GM12878 (cell line): ENCODE measurements around the gene SEMA3B. TPM values are rescaled to one million over a fixed set of nuclear protein-coding genes. Genes with fewer than 3 reads are reported as not detected.

Source experiments
- ATAC-seq: fragments of 200-7000 bp; cut with Tn5 transposase; 3 replicates; pipeline ENCODE4 v1.9.1; 2020; ENCODE audit warnings: mild to moderate bottlenecking, moderate library complexity
- BruUV-seq: library from RNA; stranded (reverse); fragments of 400-500 nt; replicated peaks from 2 replicates; lab custom pipeline; 2021; lab: Mats Ljungman, UMichigan
- CTCF ChIA-PET: fragments of 300-600 bp; sonication (Branson Sonifier 250); formaldehyde crosslinking; extraction: SDS; loops from one replicate; lab custom pipeline; 2021; ENCODE audit warnings: inconsistent platforms; lab: Yijun Ruan, JAX
- POLR2A ChIA-PET: fragments of 350-600 bp; formaldehyde crosslinking; extraction: SDS; loops from one replicate; lab custom pipeline; 2021; ENCODE audit warnings: inconsistent platforms; lab: Charles Lee
- RAD21 ChIA-PET: fragments of 300-600 bp; sonication (Branson Sonifier 250); formaldehyde crosslinking; loops from one replicate; lab custom pipeline; 2023; ENCODE audit warnings: antibody characterized with exemption; ENCODE audit not compliant: unreplicated experiment; lab: Charles Lee
- SMC1A ChIA-PET: fragments of 300-600 bp; sonication (Branson Sonifier 250); formaldehyde crosslinking; loops from one replicate; lab custom pipeline; 2023; ENCODE audit not compliant: unreplicated experiment, uncharacterized antibody; lab: Charles Lee
- DNase-seq: peaks from one replicate; pipeline ENCODE4 v3.0.0-alpha.2; 2011; ENCODE audit warnings: low read depth, low spot score
- FAIRE-seq: peaks from 3 replicates; lab custom pipeline; 2011; peaks lifted over from hg19 to GRCh38; lab: Jason Lieb, UNC
- H2AFZ ChIP-seq: 2 replicates; pipeline ENCODE4 v1.6.0; 2011; ENCODE audit warnings: low read depth, low read length, control low read depth; ENCODE audit not compliant: control insufficient read depth
- H3K27ac ChIP-seq: 2 replicates; pipeline ENCODE4 v1.5.1; 2011; ENCODE audit warnings: control low read depth; ENCODE audit not compliant: control insufficient read depth, insufficient read depth
- H3K27me3 ChIP-seq, 2 experiments: replicated peaks in 1 of 2; 2 replicates each; pipeline versions ENCODE4 v1.6.0 to v1.6.1; 2011; ENCODE audit warnings: low read length in 1 of 2; ENCODE audit not compliant: control insufficient read depth in 2 of 2, insufficient read depth in 2 of 2
- H3K36me3 ChIP-seq, 2 experiments: 2 replicates each; pipeline ENCODE4 v1.5.1; 2011; ENCODE audit warnings: low read length in 1 of 2; ENCODE audit not compliant: control insufficient read depth in 2 of 2, insufficient read depth in 2 of 2
- H3K4me1 ChIP-seq: 2 replicates; pipeline ENCODE4 v1.6.1; 2011; ENCODE audit warnings: mild to moderate bottlenecking, low read length, moderate library complexity, mixed read lengths; ENCODE audit not compliant: control insufficient read depth, insufficient read depth
- H3K4me2 ChIP-seq: 2 replicates; pipeline ENCODE4 v1.6.0; 2011; ENCODE audit warnings: control low read depth; ENCODE audit not compliant: control insufficient read depth, insufficient read depth
- H3K4me3 ChIP-seq: fragments of 200-600 bp; sonication (generic); 2 replicates; pipeline ENCODE4 v1.5.1; 2016
- H3K79me2 ChIP-seq: 2 replicates; pipeline ENCODE4 v1.6.0; 2011; ENCODE audit warnings: low read length; ENCODE audit not compliant: control insufficient read depth, insufficient read depth
- H3K9ac ChIP-seq: 2 replicates; pipeline ENCODE4 v1.8.0; 2011; ENCODE audit warnings: low read length, control low read depth, mixed read lengths; ENCODE audit not compliant: control insufficient read depth, insufficient read depth
- H3K9me3 ChIP-seq: replicated peaks from 3 replicates; pipeline ENCODE4 v1.5.1; 2011; ENCODE audit warnings: mild to moderate bottlenecking, low read length; ENCODE audit not compliant: control insufficient read depth, insufficient read depth
- H4K20me1 ChIP-seq: 2 replicates; pipeline ENCODE4 v1.6.0; 2011; ENCODE audit not compliant: control insufficient read depth, insufficient read depth
- ATF3 ChIP-seq: IDR thresholded peaks from 2 replicates; pipeline ENCODE4 v1.6.1; 2011; ENCODE audit warnings: low read depth, mild to moderate bottlenecking, low read length, moderate library complexity, borderline replicate concordance; ENCODE audit errors: extremely low read depth
- CHD1 ChIP-seq: IDR thresholded peaks from 2 replicates; pipeline ENCODE4 v1.6.1; 2012; ENCODE audit warnings: low read depth, low read length, improper control_type of control experiment
- DPF2 ChIP-seq: fragments of 450-650 bp; IDR thresholded peaks from 2 replicates; pipeline ENCODE4 v1.6.1; 2017; ENCODE audit warnings: mild to moderate bottlenecking
- HCFC1 ChIP-seq: fragments of 150-350 bp; IDR thresholded peaks from 2 replicates; pipeline ENCODE4 v1.6.1; 2014; ENCODE audit warnings: low read length
- MTA2 ChIP-seq: fragments of 450-650 bp; IDR thresholded peaks from 2 replicates; pipeline ENCODE4 v1.6.1; 2016; ENCODE audit warnings: low read depth, mild to moderate bottlenecking, moderate library complexity
- POLR2AphosphoS2 ChIP-seq: IDR thresholded peaks from 2 replicates; pipeline ENCODE4 v1.6.1; 2011; ENCODE audit warnings: low read depth, mild to moderate bottlenecking, low read length, improper control_type of control experiment, moderate library complexity
- PRDM15 ChIP-seq: fragments of 450-650 bp; formaldehyde crosslinking; IDR thresholded peaks from 2 replicates; pipeline ENCODE4 v1.4.0; 2020; ENCODE audit warnings: mild to moderate bottlenecking, moderate library complexity
- SMARCA5 ChIP-seq: fragments of 450-650 bp; IDR thresholded peaks from 2 replicates; pipeline ENCODE4 v1.6.1; 2017; ENCODE audit warnings: mild to moderate bottlenecking
- SPI1 ChIP-seq: IDR thresholded peaks from 2 replicates; pipeline ENCODE4 v1.6.1; 2011; ENCODE audit warnings: low read depth, mild to moderate bottlenecking, low read length, moderate library complexity, borderline replicate concordance; ENCODE audit not compliant: insufficient read depth
- YY1 ChIP-seq: IDR thresholded peaks from 2 replicates; pipeline ENCODE4 v1.6.1; 2011; ENCODE audit warnings: low read depth, mild to moderate bottlenecking, low read length
- WGBS: methylation state at CpG from one replicate; pipeline ENCODE4 v1.1.6; 2016; ENCODE audit warnings: low lambda C conversion rate; ENCODE audit not compliant: insufficient replicate concordance, insufficient coverage; ENCODE audit errors: missing lambda C conversion rate; 5-methylcytosine and 5-hydroxymethylcytosine counted together
- in situ Hi-C: fragments of 300-500 bp; cut with MboI; formaldehyde crosslinking; loops from 9 replicates; pipeline ENCODE4 v1.14.3; 2018; ENCODE audit warnings: mixed read lengths
- intact Hi-C: fragments of 100-400 bp; cut with micrococcal nuclease; formaldehyde crosslinking; loops from one replicate; pipeline ENCODE4 v1.14.2; 2022; ENCODE audit not compliant: unreplicated experiment
- polyA plus RNA-seq, 11 experiments: library from polyadenylated mRNA; depleted of rRNA in 4 of 11; unstranded in 6 of 11; stranded (reverse) in 5 of 11; fragments of >200 nt; fragmentation: Nextera tagmentation in 4 of 11; fragmentation: Illumina TruSeq in 1 of 11; extraction: Ambion mirVana in 4 of 11; extraction: Trizol in 1 of 11; gene quantifications; 1 replicate in 1 of 11; 2 replicates in 10 of 11; pipeline versions ENCODE4 v1.2.1 to v1.2.3, GENCODE V29; 2011 to 2016; ENCODE audit warnings: inconsistent platforms in 2 of 11, missing spikeins in 2 of 11, low read depth in 1 of 11
- total RNA-seq, 4 experiments: library from RNA; depleted of rRNA in 3 of 4; stranded (reverse); fragments of >200 nt in 3 of 4; fragmentation: Illumina TruSeq in 1 of 4; extraction: Trizol in 1 of 4; gene quantifications; 2 replicates each; pipeline versions ENCODE4 v1.2.1 to v1.2.3, GENCODE V29; 2013 to 2021
- TF ChIP-seq, protein P1 (sequence below): IDR thresholded peaks from 2 replicates; pipeline ENCODE4 v1.6.1; 2011; ENCODE audit warnings: low read depth, low read length, improper control_type of control experiment, borderline replicate concordance
- TF ChIP-seq, protein P2 (sequence below): fragments of 450-650 bp; formaldehyde crosslinking; IDR thresholded peaks from 2 replicates; pipeline ENCODE4 v1.5.0; 2022; ENCODE audit warnings: mild to moderate bottlenecking, missing genetic modification characterization

Gene SEMA3B
- total and polyA plus RNA-seq, 10 of the 15 experiments (the other 5 are each of a cell fraction or from before 2014, with no cell fraction given) = 0.06 to 0.59 (median 0.14) TPM; not detected in 2

- TF ChIP-seq, protein P1, sequence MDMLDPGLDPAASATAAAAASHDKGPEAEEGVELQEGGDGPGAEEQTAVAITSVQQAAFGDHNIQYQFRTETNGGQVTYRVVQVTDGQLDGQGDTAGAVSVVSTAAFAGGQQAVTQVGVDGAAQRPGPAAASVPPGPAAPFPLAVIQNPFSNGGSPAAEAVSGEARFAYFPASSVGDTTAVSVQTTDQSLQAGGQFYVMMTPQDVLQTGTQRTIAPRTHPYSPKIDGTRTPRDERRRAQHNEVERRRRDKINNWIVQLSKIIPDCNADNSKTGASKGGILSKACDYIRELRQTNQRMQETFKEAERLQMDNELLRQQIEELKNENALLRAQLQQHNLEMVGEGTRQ = no peak
- no peak; the same call in 1 of the 2 replicates for TF ChIP-seq POLR2AphosphoS2
- TF ChIP-seq DPF2 = 0 out of 2 replicates have a peak, but pooled peaks have one; percentile 16
- TF ChIP-seq SMARCA5 = 0 out of 2 replicates have a peak, but pooled peaks have one; percentile 7
Observed at GRCh38 chr3:50236484-50237132, 32.3 kb upstream of the SEMA3B start (continued).

GRCh38 chr3:50237133-50237651 is 31.8 kb upstream of the SEMA3B start:
- Histone ChIP-seq H3K4me3 (peak overlapping the region; percentile 100), H3K4me2 (peak overlapping the region; percentile 65), H4K20me1 (peaks cover 8% of the 10 kb centered on the region; the same call in 1 of the 2 replicates), H3K9me3 (no peaks in the 10 kb centered on the region), H3K36me3 (no peaks in the 10 kb centered on the region; a peak in 1 of 4 replicates), H3K27me3 (no peaks in the 10 kb centered on the region), H3K9ac (peak overlapping the region; percentile 90), H2AFZ (no peak overlapping the region), H3K4me1 (peaks cover 27% of the 10 kb centered on the region), H3K79me2 (peaks cover 60% of the 10 kb centered on the region), H3K27ac (peak overlapping the region; percentile 91)
- BruUV-seq = no TSS peak
- ChIA-PET SMC1A (interaction anchor here (0.9 kb wide), 1 partner anchor 9 kb away, joined by 4 read pairs; no protein-coding TSS in a partner anchor), POLR2A (interaction anchor here (0.6 to 4.0 kb wide), 7 partner anchors 9 to 354 kb away, joined by 3 to 38 read pairs (median 5); no protein-coding TSS in a partner anchor), CTCF (interaction anchor here (0.6 to 3.9 kb wide), 3 partner anchors 9 to 316 kb away, joined by 3 to 27 read pairs (median 19); no protein-coding TSS in a partner anchor), RAD21 (interaction anchor here (0.6 to 2.4 kb wide), 2 partner anchors 9 to 10 kb away, joined by 3 to 19 read pairs; no protein-coding TSS in a partner anchor)
- in situ Hi-C loops = no loop called here
- 0% methylated on average over 7 of the region's 7 CpGs for WGBS
- FAIRE-seq = no peak
- 0 out of 3 replicates have a peak, but pooled peaks have one; percentile 7 for ATAC-seq
- intact Hi-C loops = loop anchor here (5.0 kb wide), 1 partner anchor 100 kb away; no protein-coding TSS in a partner anchor
- DNase-seq = no peak
- TF ChIP-seq HCFC1 = no peak; the same call in 1 of the 2 replicates
- no peak for TF ChIP-seq ATF3
- peak; percentile 68 for TF ChIP-seq SPI1
- no peak for TF ChIP-seq PRDM15 (CRISPR knock-in tag)
- TF ChIP-seq, protein P2, sequence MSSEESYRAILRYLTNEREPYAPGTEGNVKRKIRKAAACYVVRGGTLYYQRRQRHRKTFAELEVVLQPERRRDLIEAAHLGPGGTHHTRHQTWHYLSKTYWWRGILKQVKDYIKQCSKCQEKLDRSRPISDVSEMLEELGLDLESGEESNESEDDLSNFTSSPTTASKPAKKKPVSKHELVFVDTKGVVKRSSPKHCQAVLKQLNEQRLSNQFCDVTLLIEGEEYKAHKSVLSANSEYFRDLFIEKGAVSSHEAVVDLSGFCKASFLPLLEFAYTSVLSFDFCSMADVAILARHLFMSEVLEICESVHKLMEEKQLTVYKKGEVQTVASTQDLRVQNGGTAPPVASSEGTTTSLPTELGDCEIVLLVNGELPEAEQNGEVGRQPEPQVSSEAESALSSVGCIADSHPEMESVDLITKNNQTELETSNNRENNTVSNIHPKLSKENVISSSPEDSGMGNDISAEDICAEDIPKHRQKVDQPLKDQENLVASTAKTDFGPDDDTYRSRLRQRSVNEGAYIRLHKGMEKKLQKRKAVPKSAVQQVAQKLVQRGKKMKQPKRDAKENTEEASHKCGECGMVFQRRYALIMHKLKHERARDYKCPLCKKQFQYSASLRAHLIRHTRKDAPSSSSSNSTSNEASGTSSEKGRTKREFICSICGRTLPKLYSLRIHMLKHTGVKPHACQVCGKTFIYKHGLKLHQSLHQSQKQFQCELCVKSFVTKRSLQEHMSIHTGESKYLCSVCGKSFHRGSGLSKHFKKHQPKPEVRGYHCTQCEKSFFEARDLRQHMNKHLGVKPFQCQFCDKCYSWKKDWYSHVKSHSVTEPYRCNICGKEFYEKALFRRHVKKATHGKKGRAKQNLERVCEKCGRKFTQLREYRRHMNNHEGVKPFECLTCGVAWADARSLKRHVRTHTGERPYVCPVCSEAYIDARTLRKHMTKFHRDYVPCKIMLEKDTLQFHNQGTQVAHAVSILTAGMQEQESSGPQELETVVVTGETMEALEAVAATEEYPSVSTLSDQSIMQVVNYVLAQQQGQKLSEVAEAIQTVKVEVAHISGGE = no peak
- TF ChIP-seq CHD1 = peak; percentile 81; the same call in 1 of the 2 replicates
- no peak for TF ChIP-seq MTA2
- TF ChIP-seq YY1 = peak; percentile 89
